Uterus (tissue), 4 donors: ENCODE data around the gene LIG3. TPM values are rescaled to one million over a fixed set of nuclear protein-coding genes. Genes with fewer than 3 reads are reported as not detected.
"Not testable (repeated sequence)": the region's sequence is repeated elsewhere in the genome, so short reads cannot be mapped to it uniquely, and the experiment has no call there.

Experiments
- DNase-seq, 2 donors: peaks; one replicate each; pipeline ENCODE4 v3.0.0-alpha.2; 2019 to 2020
- H3K27ac ChIP-seq, 2 donors: fragments of 200-600 bp; sonication (generic); 1 replicate in 1 of 2; 2 replicates in 1 of 2; pipeline ENCODE4 v1.5.1; 2016 to 2018
- H3K27me3 ChIP-seq, 2 donors: fragments of 200-600 bp; sonication (generic); one replicate each; pipeline ENCODE4 v1.5.1; 2018 to 2019; ENCODE audit warnings: control low read depth in 1 of 2
- H3K36me3 ChIP-seq, 2 donors: fragments of 200-600 bp; sonication (generic); one replicate each; pipeline ENCODE4 v1.5.1; 2019; ENCODE audit warnings: control low read depth in 1 of 2
- H3K4me1 ChIP-seq, 2 donors: fragments of 200-600 bp; sonication (generic); one replicate each; pipeline ENCODE4 v1.5.1; 2018 to 2019; ENCODE audit warnings: control low read depth in 1 of 2
- H3K4me3 ChIP-seq, 2 donors: fragments of 200-600 bp; sonication (generic); 1 replicate in 1 of 2; 2 replicates in 1 of 2; pipeline ENCODE4 v1.5.1; 2018 to 2019; ENCODE audit warnings: mild to moderate bottlenecking in 1 of 2
- H3K9me3 ChIP-seq, 2 donors: fragments of 200-600 bp; sonication (generic); one replicate each; pipeline ENCODE4 v1.5.1; 2019; ENCODE audit warnings: control low read depth in 1 of 2
- POLR2A ChIP-seq, 2 donors: fragments of 450-650 bp; IDR thresholded peaks; one replicate each; pipeline ENCODE4 v1.6.1; 2016; ENCODE audit warnings: antibody characterized with exemption in 2 of 2, mild to moderate bottlenecking in 1 of 2, moderate library complexity in 1 of 2
- intact Hi-C: fragments of 100-400 bp; cut with DNase I; formaldehyde crosslinking; loops from one replicate; pipeline ENCODE4 v1.15.1; 2023; ENCODE audit warnings: low total_unique reads
- total RNA-seq, 4 donors: library from RNA; depleted of rRNA in 3 of 4; stranded (reverse); fragments of >200 nt in 3 of 4; gene quantifications; one replicate each; pipeline versions ENCODE4 v1.1.0 to v1.2.4, GENCODE V29; 2014 to 2023
- TF ChIP-seq, protein P1 (sequence below), 4 experiments: fragments of 200-600 bp in 2 of 4; fragments of 450-650 bp in 2 of 4; sonication (generic) in 2 of 4; IDR thresholded peaks; one replicate each; pipeline ENCODE4 v1.5.1; 2016 to 2019; ENCODE audit warnings: antibody characterized with exemption in 4 of 4, mild to moderate bottlenecking in 2 of 4, moderate library complexity in 1 of 4
- donor health status: DM: yes; HTN: yes; CAD: no.

LIG3 gene
- total RNA-seq, 4 donors from 2014 or later: 11.5 to 108 (median 57.0) TPM

DNA sequence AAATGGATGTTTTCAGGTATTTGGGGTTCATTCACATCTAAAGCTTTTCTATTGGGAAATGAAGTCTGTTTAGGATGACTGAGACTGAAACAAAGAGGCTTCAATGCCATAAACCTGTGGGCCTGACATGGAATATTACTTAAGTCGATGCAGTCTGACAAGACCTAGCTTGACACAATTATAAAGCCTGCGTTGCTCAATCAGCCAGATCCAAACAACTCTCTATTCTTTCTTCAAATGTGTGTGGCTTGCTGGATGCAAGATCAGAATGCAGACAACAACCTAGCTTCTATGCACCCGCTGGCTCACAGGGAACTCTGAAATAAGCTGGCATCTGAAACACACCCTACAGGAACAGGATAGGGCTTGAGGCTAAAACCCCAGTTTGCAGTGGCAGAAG lies 43.2 kb downstream of the LIG3 start:
- no peaks in the 10 kb centered on the region for H3K4me1 ChIP-seq
- H3K36me3 ChIP-seq: no peaks in the 10 kb centered on the region
- H3K9me3 ChIP-seq: no peaks in the 10 kb centered on the region
- TF ChIP-seq, protein P1, sequence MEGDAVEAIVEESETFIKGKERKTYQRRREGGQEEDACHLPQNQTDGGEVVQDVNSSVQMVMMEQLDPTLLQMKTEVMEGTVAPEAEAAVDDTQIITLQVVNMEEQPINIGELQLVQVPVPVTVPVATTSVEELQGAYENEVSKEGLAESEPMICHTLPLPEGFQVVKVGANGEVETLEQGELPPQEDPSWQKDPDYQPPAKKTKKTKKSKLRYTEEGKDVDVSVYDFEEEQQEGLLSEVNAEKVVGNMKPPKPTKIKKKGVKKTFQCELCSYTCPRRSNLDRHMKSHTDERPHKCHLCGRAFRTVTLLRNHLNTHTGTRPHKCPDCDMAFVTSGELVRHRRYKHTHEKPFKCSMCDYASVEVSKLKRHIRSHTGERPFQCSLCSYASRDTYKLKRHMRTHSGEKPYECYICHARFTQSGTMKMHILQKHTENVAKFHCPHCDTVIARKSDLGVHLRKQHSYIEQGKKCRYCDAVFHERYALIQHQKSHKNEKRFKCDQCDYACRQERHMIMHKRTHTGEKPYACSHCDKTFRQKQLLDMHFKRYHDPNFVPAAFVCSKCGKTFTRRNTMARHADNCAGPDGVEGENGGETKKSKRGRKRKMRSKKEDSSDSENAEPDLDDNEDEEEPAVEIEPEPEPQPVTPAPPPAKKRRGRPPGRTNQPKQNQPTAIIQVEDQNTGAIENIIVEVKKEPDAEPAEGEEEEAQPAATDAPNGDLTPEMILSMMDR (IDR thresholded peaks at IDR 0.05): no peak
- no peak for TF ChIP-seq POLR2A (IDR thresholded peaks at IDR 0.05)
- H3K27me3 ChIP-seq: no peaks in the 10 kb centered on the region
- no peak for DNase-seq
- intact Hi-C loops: no loop called here
- H3K4me3 ChIP-seq: no peak overlapping the region
- H3K27ac ChIP-seq: no peak overlapping the region

DNA sequence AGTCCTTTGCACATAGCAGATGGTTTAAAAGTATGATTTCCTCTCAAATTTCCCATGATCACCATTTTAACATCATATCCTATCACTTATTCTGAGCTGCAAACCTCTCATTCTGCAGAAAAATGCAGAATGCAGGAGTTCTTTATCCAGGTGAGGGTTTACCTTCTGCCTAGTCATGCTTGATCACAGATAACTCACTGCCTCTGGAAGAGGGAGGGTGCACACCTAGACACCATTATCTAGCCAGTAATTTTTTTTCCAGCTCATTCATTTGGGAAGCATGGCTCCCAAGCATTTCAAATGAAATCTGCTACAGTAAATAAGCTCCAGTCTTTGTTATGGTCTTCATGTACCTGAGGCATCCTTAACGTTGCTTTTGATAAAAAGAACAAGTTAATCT lies 45.2 kb downstream of the LIG3 start:
- intact Hi-C loops: no loop called here
- H3K4me1 ChIP-seq: no peaks in the 10 kb centered on the region
- no peaks in the 10 kb centered on the region for H3K9me3 ChIP-seq
- DNase-seq: no peak
- no peak overlapping the region for H3K27ac ChIP-seq
- no peak overlapping the region for H3K4me3 ChIP-seq
- no peak for TF ChIP-seq POLR2A (IDR thresholded peaks at IDR 0.05)
- TF ChIP-seq, protein P1 (IDR thresholded peaks at IDR 0.05): no peak
- H3K36me3 ChIP-seq: no peaks in the 10 kb centered on the region
- no peaks in the 10 kb centered on the region for H3K27me3 ChIP-seq

DNA sequence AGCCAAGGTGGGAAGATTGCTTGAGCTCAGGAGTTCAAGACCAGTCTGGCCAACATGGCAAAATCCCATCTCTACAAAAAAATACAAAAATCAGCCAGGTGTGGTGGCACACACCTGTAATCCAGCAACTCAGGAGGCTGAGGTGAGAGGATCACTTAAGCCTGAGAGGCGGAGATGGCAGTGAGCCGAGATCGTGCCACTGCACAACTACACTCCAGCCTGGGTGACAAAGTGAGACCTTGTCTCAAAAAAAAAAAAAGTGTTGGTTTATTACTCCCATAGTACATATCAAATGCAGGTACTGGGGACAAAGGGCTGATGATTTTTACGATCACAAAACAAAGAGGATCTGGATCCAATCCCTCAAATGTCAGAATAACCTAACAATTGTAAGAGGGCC lies 47.8 kb downstream of the LIG3 start:
- H3K9me3 ChIP-seq, H3K4me3 ChIP-seq, DNase-seq, H3K36me3 ChIP-seq, H3K4me1 ChIP-seq, intact Hi-C loops, H3K27ac ChIP-seq, H3K27me3 ChIP-seq: not testable (repeated sequence)

DNA sequence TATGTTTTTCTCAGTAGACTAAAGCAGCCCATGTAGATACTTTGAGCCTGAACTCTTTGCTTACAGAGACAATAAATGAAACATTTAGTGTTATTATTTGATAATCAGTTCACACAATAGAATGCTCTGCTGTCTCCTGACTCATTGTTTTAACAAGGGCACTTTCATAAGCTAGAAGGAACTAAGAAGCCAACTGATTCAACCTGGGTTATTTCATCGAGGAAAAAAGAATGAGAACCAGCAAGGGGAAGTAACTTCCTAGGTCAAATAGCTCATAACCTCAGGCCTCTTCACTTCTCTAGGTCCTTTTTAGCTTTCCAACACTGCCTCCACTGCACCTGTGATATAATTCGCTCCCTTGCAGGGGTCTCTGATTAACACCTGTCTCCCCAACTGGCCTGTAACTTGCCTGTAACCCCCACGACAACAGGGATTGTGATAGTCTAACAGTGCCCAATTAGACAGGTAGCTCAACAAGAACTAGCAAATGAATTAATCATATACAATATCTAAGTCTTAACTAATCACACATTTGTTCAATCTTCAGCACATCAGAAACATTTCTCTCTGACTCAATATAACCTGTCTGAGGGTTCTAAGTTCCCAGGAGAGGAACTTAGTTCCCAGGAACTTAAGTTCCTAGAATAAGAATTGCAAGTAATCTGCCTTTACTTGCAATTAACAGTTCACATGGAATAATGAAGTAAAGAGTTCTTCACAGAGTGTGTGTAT lies 48.4 kb downstream of the LIG3 start:
- DNase-seq: no peak
- intact Hi-C loops: no loop called here
- Histone ChIP-seq H3K27me3 (no peaks in the 10 kb centered on the region), H3K36me3 (no peaks in the 10 kb centered on the region), H3K4me1 (no peaks in the 10 kb centered on the region), H3K4me3 (no peak overlapping the region), H3K27ac (no peak overlapping the region), H3K9me3 (no peaks in the 10 kb centered on the region)
- TF ChIP-seq, protein P1 (IDR thresholded peaks at IDR 0.05): no peak
- TF ChIP-seq POLR2A (IDR thresholded peaks at IDR 0.05): no peak

DNA sequence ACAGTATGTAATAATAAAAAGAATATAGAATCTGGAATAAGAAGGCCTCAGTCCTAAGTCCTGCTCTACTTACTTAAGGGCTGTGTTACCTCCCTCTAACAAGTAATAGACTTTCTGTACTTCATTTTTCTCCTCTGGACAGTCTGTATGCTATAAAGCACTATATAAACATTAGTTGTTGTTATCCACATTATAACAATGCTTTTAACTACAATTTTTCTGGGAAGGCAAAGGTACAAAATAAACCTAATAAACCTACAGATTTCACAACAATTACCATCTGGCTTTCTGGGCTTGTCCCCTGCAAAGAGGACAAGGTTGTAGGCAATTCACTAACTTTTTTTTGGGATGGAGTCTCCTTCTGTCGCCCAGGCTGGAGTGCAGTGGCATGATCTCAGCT lies 50.5 kb downstream of the LIG3 start:
- Histone ChIP-seq H3K4me1 (no peaks in the 10 kb centered on the region), H3K27me3 (no peaks in the 10 kb centered on the region), H3K27ac (no peak overlapping the region), H3K36me3 (no peaks in the 10 kb centered on the region), H3K9me3 (no peaks in the 10 kb centered on the region), H3K4me3 (no peak overlapping the region)
- TF ChIP-seq, protein P1 (IDR thresholded peaks at IDR 0.05): no peak
- no peak for TF ChIP-seq POLR2A (IDR thresholded peaks at IDR 0.05)
- intact Hi-C loops: no loop called here
- no peak for DNase-seq

DNA sequence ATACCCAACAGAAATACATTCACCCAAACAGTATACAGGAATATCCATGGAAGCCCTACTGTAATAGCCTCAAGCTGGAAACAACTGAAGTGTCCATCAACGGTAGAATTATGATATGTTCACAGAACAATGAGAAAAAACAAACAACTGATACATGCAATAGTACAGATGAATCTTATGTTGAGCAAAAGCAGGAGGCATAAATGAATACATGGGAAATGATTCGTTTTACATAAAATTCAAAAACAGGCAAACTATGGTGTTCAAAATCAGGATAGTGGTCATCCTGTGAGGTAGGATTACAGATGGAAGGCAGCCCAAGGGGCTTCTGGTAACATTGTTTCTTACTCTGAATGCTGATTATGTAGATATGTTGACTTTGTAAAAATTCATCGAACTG lies 58.1 kb downstream of the LIG3 start:
- no peaks in the 10 kb centered on the region for H3K27me3 ChIP-seq
- intact Hi-C loops: no loop called here
- H3K36me3 ChIP-seq: no peaks in the 10 kb centered on the region
- no peak overlapping the region for H3K27ac ChIP-seq
- H3K4me3 ChIP-seq: no peak overlapping the region
- no peak for DNase-seq
- H3K4me1 ChIP-seq: no peaks in the 10 kb centered on the region
- H3K9me3 ChIP-seq: no peaks in the 10 kb centered on the region
- TF ChIP-seq, protein P1 (IDR thresholded peaks at IDR 0.05): no peak
- no peak for TF ChIP-seq POLR2A (IDR thresholded peaks at IDR 0.05)
